ENCODE data around the gene EID3. TPM values are rescaled to one million over a fixed set of nuclear protein-coding genes. Genes with fewer than 3 reads are reported as not detected.

EID3 gene
- total RNA-seq, 4 donors from 2014 or later = 6.2 to 24.9 (median 15.0) TPM

- Histone ChIP-seq H3K4me1 (peaks cover under 1 to 34% (median 6%) of the 10 kb centered on the region in 3 donors), H3K9me3 (no peaks in the 10 kb centered on the region), H3K36me3 (peaks cover 9 to 98% of the 10 kb centered on the region in 2 donors), H3K4me3 (no peak overlapping the region), H3K27me3 (no peaks in the 10 kb centered on the region), H3K27ac (no peak overlapping the region)
- no peak for ATAC-seq
- WGBS, 2 donors (ENCODE audit: low coverage in 1 of 2) = 85% methylated on average over 7 of the region's 7 CpGs
- TF ChIP-seq EP300 (IDR thresholded peaks at IDR 0.05) (no peak), POLR2AphosphoS5 (IDR thresholded peaks at IDR 0.05) (no peak), POLR2A (IDR thresholded peaks at IDR 0.05) (no peak), CTCF (IDR thresholded peaks at IDR 0.05) (no peak)
These were observed 41.9 kb downstream of the EID3 start for GRCh38 chr12:104345234-104346066.

GRCh38 chr12:104347374-104348075 lies 44.0 kb downstream of the EID3 start:
- no peaks in the 10 kb centered on the region for H3K9me3 ChIP-seq
- no peaks in the 10 kb centered on the region for H3K27me3 ChIP-seq
- ATAC-seq = no peak
- no peak overlapping the region for H3K4me3 ChIP-seq
- TF ChIP-seq POLR2A (IDR thresholded peaks at IDR 0.05) = no peak
- TF ChIP-seq POLR2AphosphoS5 (IDR thresholded peaks at IDR 0.05) = peak; percentile 3
- no peak for TF ChIP-seq CTCF (IDR thresholded peaks at IDR 0.05)
- TF ChIP-seq EP300 (IDR thresholded peaks at IDR 0.05) = no peak
- H3K36me3 ChIP-seq = peaks cover 9 to 98% of the 10 kb centered on the region in 2 donors
- 64 to 77% methylated on average over 5 of the region's 5 CpGs for WGBS, 2 donors (ENCODE audit: low coverage in 1 of 2)
- peaks cover 0 to 19% (median 0%) of the 10 kb centered on the region in 3 donors for H3K4me1 ChIP-seq
- H3K27ac ChIP-seq = no peak overlapping the region

- no peaks in the 10 kb centered on the region for H3K9me3 ChIP-seq
- peaks cover 9 to 98% of the 10 kb centered on the region in 2 donors for H3K36me3 ChIP-seq
- TF ChIP-seq POLR2A (IDR thresholded peaks at IDR 0.05) = no peak
- no peak for TF ChIP-seq EP300 (IDR thresholded peaks at IDR 0.05)
- no peak for TF ChIP-seq POLR2AphosphoS5 (IDR thresholded peaks at IDR 0.05)
- TF ChIP-seq CTCF (IDR thresholded peaks at IDR 0.05) = no peak
- H3K4me3 ChIP-seq = no peak overlapping the region
- 90 to 92% methylated on average over 5 to 8 of the region's 11 CpGs for WGBS, 2 donors (ENCODE audit: low coverage in 1 of 2)
- no peak overlapping the region for H3K27ac ChIP-seq
- ATAC-seq = no peak
- no peaks in the 10 kb centered on the region for H3K27me3 ChIP-seq
- peaks cover 0 to 19% (median 0%) of the 10 kb centered on the region in 3 donors for H3K4me1 ChIP-seq
These were observed 44.9 kb downstream of the EID3 start for GRCh38 chr12:104348283-104348993.

- 94 to 100% methylated on average over 2 of the region's 2 CpGs for WGBS, 2 donors (ENCODE audit: low coverage in 1 of 2)
- Histone ChIP-seq H3K4me1 (peaks cover 0 to 15% (median 0%) of the 10 kb centered on the region in 3 donors), H3K4me3 (no peak overlapping the region), H3K27ac (no peak overlapping the region), H3K27me3 (no peaks in the 10 kb centered on the region), H3K9me3 (no peaks in the 10 kb centered on the region), H3K36me3 (peaks cover 9 to 97% of the 10 kb centered on the region in 2 donors)
- ATAC-seq = no peak
- TF ChIP-seq CTCF (IDR thresholded peaks at IDR 0.05) (no peak), POLR2A (IDR thresholded peaks at IDR 0.05) (no peak), POLR2AphosphoS5 (IDR thresholded peaks at IDR 0.05) (no peak), EP300 (IDR thresholded peaks at IDR 0.05) (no peak)
These were observed 45.5 kb downstream of the EID3 start for GRCh38 chr12:104348994-104349494.
